ENCODE results near the gene AP3B1.

DNA sequence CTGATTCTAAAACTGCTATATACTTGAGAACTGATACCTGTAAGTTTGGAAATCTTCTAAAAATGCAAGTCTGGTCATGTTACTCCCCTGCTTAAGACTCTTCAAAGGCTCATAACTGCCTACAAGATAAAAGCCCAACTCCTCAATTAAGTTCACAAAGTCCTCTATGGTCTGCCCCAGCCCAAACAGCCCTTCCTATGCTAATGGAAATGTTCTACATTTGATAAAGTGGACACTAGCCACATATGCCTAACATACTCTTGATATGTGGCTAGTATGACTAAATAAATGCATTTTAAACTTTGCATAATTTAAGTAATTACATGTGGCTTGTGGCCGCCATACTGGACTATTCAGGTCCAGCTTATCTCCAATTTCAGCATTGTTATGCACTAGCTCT is 204.5 kb downstream of the AP3B1 start:
- TF ChIP-seq, protein P1, sequence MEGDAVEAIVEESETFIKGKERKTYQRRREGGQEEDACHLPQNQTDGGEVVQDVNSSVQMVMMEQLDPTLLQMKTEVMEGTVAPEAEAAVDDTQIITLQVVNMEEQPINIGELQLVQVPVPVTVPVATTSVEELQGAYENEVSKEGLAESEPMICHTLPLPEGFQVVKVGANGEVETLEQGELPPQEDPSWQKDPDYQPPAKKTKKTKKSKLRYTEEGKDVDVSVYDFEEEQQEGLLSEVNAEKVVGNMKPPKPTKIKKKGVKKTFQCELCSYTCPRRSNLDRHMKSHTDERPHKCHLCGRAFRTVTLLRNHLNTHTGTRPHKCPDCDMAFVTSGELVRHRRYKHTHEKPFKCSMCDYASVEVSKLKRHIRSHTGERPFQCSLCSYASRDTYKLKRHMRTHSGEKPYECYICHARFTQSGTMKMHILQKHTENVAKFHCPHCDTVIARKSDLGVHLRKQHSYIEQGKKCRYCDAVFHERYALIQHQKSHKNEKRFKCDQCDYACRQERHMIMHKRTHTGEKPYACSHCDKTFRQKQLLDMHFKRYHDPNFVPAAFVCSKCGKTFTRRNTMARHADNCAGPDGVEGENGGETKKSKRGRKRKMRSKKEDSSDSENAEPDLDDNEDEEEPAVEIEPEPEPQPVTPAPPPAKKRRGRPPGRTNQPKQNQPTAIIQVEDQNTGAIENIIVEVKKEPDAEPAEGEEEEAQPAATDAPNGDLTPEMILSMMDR (IDR thresholded peaks at IDR 0.05) = no peak
- no peak for TF ChIP-seq POLR2A (IDR thresholded peaks at IDR 0.05; ENCODE audit: low read depth)
